ENCODE data around the gene RABGAP1L. TPM values are rescaled to one million over a fixed set of nuclear protein-coding genes. Genes with fewer than 3 reads are reported as not detected.
"Not testable (repeated sequence)": the region's sequence is repeated elsewhere in the genome, so short reads cannot be mapped to it uniquely, and the experiment has no call there.

Gene RABGAP1L
- total RNA-seq, 4 donors from 2014 or later = 38.8 to 54.7 (median 50.5) TPM

- 87 to 88% methylated on average over 5 of the region's 5 CpGs for WGBS, 2 donors
- TF ChIP-seq POLR2A (IDR thresholded peaks at IDR 0.05) = no peak
- TF ChIP-seq, protein P1, sequence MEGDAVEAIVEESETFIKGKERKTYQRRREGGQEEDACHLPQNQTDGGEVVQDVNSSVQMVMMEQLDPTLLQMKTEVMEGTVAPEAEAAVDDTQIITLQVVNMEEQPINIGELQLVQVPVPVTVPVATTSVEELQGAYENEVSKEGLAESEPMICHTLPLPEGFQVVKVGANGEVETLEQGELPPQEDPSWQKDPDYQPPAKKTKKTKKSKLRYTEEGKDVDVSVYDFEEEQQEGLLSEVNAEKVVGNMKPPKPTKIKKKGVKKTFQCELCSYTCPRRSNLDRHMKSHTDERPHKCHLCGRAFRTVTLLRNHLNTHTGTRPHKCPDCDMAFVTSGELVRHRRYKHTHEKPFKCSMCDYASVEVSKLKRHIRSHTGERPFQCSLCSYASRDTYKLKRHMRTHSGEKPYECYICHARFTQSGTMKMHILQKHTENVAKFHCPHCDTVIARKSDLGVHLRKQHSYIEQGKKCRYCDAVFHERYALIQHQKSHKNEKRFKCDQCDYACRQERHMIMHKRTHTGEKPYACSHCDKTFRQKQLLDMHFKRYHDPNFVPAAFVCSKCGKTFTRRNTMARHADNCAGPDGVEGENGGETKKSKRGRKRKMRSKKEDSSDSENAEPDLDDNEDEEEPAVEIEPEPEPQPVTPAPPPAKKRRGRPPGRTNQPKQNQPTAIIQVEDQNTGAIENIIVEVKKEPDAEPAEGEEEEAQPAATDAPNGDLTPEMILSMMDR (IDR thresholded peaks at IDR 0.05) = no peak
- DNase-seq (ENCODE audit: low spot score in 2 of 2) = no peak
- no peak overlapping the region for H3K4me3 ChIP-seq (ENCODE audit: low read depth, poor library complexity, severe bottlenecking)
- intact Hi-C loops (cut with DNase I; ENCODE audit: low total_unique reads) = no loop called here
Observed at GRCh38 chr1:174230399-174230798, 71.1 kb downstream of the RABGAP1L start.

DNA sequence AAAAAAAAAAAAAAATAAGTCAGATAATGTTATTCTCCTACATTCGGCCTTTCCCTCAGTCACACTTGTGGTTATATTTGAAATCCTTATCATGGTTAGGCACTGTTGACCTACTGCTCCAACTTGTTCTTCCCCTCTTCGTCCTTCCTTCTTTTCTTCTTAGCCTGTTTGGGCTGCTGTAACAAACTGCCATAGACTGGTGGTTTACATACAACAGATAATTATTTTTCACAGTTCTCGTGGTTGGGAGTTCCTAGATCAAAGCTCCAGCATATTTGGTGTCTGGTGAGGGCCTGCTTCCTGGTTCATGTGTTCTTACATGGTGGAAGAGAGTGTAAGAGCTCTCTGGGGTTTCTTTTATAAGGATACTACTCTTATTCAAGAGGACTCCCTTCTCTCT lies 73.4 kb downstream of the RABGAP1L start:
- no peak overlapping the region for H3K4me3 ChIP-seq (ENCODE audit: low read depth, poor library complexity, severe bottlenecking)
- no peak for TF ChIP-seq POLR2A (IDR thresholded peaks at IDR 0.05)
- TF ChIP-seq, protein P1 (IDR thresholded peaks at IDR 0.05) = no peak
- 87 to 91% methylated on average over 3 of the region's 3 CpGs for WGBS, 2 donors
- intact Hi-C loops (cut with DNase I; ENCODE audit: low total_unique reads) = no loop called here
- DNase-seq (ENCODE audit: low spot score in 2 of 2) = no peak

DNA sequence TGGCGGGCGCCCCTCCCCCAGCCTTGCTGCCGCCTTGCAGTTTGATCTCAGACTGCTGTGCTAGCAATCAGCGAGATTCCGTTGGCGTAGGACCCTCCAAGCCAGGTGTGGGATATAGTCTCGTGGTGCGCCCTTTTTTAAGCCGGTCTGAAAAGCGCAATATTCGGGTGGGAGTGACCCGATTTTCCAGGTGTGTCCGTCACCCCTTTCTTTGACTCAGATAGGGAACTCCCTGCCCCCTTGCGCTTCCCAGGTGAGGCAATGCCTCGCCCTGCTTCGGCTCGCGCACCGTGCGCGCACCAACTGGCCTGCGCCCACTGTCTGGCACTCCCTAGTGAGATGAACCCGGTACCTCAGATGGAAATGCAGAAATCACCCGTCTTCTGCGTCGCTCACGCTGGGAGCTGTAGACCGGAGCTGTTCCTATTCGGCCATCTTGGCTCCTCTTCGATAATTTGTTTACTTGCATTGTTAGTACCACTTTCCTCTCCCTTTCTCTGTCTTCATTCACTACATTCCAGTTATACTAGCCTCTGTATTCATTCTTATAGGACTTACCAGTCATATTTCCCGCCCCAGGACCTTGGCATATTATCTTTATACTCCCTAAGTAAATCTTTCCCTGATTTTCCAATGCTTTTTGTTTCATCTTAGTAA lies 79.7 kb downstream of the RABGAP1L start:
- DNase-seq (ENCODE audit: low spot score in 2 of 2); intact Hi-C loops (cut with DNase I; ENCODE audit: low total_unique reads); H3K4me3 ChIP-seq (ENCODE audit: low read depth, poor library complexity, severe bottlenecking): not testable (repeated sequence)
- WGBS, 2 donors = 91 to 94% methylated on average over 29 to 31 of the region's 31 CpGs

GRCh38 chr1:174239541-174239940 lies 80.2 kb downstream of the RABGAP1L start:
- no peak for DNase-seq (ENCODE audit: low spot score in 2 of 2)
- intact Hi-C loops (cut with DNase I; ENCODE audit: low total_unique reads) = no loop called here
- 92 to 93% methylated on average over 1 of the region's 1 CpG for WGBS, 2 donors
- TF ChIP-seq, protein P1 (IDR thresholded peaks at IDR 0.05) = no peak
- TF ChIP-seq POLR2A (IDR thresholded peaks at IDR 0.05) = no peak
- no peak overlapping the region for H3K4me3 ChIP-seq (ENCODE audit: low read depth, poor library complexity, severe bottlenecking)

DNA sequence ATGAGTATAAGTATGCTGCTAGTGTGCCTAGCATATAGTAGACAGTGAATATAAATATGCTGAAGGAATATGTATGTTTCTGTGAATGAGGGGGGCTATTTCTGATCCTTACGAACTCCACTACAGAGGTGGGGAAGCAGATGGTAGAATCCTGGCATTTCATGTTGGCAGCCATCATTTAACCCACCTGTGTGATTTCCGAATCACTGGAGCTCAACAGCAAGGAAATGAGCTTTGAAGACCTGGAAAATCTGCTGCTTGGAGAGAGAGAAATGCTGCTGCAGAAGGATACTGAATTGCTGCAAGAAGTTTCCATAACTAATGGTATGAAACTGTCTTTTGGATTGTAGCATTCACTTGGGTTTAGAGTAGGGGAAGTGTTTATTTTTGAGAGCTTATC lies 83.5 kb downstream of the RABGAP1L start:
- TF ChIP-seq POLR2A (IDR thresholded peaks at IDR 0.05) = no peak
- TF ChIP-seq, protein P1 (IDR thresholded peaks at IDR 0.05) = no peak
- 94 to 96% methylated on average over 2 of the region's 2 CpGs for WGBS, 2 donors
- DNase-seq (ENCODE audit: low spot score in 2 of 2) = no peak
- no peak overlapping the region for H3K4me3 ChIP-seq (ENCODE audit: low read depth, poor library complexity, severe bottlenecking)
- intact Hi-C loops (cut with DNase I; ENCODE audit: low total_unique reads) = no loop called here

- intact Hi-C loops (cut with DNase I; ENCODE audit: low total_unique reads) = no loop called here
- H3K4me3 ChIP-seq (ENCODE audit: low read depth, poor library complexity, severe bottlenecking) = no peak overlapping the region
- TF ChIP-seq POLR2A (IDR thresholded peaks at IDR 0.05) = no peak
- TF ChIP-seq, protein P1 (IDR thresholded peaks at IDR 0.05) = no peak
- 57 to 95% methylated on average over 3 of the region's 3 CpGs for WGBS, 2 donors
- no peak for DNase-seq (ENCODE audit: low spot score in 2 of 2)
Observed at GRCh38 chr1:174243451-174244000, 84.2 kb downstream of the RABGAP1L start.

All from lower leg skin (tissue), 4 donors.